GM19099 (cell line): ENCODE data around the gene GJB3.

Source experiments
- POLR2A ChIP-seq: IDR thresholded peaks from 3 replicates; pipeline ENCODE4 v1.6.1; 2011; ENCODE audit warnings: low read depth; ENCODE audit not compliant: insufficient read length; ENCODE audit errors: extremely low read depth

Gene GJB3

DNA sequence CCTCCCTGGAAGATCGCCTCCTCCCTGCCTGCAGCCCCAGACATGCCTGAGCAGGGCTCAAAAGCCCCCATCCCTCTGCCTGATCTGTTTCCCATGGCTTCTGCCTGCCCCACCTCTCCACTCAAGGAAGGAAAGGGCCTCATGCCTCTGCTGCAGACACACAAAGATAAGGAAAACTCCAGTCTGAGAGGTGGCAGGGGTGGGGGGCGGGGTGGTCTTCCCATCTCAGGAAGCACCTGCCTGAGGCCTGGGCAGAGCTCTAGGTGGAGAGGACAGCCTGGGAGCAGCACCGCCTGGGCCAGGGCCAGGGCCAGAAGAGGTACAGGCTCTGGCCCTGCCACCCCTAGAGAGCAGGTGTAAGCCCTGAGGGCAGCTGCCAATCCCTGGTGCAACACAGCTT, 4.1 kb upstream of the GJB3 start:
- TF ChIP-seq POLR2A = no peak

DNA sequence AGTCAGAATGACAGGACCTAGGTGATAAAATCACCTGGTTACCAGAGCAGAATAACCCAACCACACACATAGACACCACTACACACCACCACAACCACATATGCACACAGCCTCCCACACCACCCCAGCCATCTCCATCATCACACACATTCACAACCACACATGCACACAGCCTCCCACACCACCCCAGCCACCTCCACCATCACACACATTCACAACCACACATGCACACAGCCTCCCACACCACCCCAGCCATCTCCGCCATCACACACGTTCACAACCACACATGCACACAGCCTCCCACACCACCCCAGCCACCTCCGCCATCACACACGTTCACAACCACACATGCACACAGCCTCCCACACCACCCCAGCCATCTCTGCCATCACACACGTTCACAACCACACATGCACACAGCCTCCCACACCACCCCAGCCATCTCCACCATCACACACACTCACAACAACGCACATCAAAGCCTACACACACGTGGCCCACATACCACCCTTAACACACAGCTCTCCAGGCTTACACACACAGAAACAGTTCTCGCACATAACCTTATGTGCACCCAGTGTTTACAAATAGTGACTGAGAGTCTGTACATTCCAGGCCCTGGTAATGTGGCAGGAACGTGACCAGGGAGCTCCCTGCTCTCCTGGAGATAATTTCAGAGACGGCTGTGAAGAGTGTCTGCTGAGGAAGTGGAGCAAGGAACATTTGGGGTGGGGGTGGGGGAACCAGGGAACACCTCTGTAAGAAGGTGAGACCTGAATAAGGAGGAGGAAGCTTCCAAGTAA, 3.3 kb upstream of the GJB3 start:
- TF ChIP-seq POLR2A = no peak

DNA sequence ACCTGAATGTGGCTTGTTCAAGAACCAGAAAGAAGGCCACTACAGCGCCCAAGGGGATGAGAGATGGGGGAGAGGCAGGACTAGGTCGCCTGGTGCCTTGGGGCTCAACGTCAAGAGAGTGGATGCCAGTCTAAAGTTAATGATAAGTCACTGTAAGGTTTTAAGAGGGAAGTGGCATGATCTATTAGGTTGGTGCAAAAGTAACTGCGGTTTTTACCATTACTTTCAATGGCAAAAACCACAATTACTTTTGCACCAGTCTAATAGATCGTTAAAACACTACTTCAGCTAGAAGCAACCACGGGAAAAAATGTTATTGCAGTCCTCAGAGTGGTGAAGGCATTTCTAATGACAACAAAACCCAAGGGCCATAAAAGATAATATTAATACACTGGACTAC, 2.6 kb upstream of the GJB3 start:
- TF ChIP-seq POLR2A = no peak

DNA sequence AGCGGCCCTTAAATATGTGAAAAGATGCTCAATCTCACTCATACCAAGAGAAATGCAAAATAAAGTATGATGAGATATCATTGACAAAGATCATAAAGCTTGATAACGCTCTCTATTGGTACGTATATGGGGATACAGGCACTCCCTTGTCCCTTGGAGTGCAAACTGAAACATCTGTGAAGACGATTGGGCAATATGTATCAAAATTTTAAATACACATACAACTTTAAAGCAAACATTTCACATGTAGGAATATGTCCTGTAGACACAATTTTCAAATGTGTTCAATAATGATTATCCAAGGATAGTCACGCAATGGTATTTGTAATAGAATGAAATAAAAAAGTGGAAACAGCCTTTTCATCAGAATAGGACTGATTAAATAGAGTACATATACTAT, 2.0 kb upstream of the GJB3 start:
- TF ChIP-seq POLR2A = no peak

DNA sequence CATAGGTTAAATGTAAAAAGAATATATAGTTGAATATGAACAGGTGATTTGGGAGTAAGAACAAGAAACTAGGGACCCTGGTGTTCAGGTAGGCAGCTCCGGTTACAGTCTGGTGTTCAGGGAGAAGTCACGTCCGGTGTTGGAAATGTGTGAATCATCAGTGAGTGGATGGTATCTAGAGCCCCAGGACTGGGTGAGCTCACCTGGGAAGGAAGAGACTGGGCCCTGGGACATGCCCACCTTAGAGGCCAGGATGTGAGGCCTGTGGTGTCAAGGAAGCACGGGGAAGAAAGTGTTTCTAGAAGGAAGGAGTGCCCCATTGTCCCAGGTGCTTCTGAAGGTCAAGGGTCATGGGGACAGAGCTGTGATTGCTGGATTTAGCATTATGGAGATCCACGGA, 1.5 kb upstream of the GJB3 start:
- TF ChIP-seq POLR2A = no peak

DNA sequence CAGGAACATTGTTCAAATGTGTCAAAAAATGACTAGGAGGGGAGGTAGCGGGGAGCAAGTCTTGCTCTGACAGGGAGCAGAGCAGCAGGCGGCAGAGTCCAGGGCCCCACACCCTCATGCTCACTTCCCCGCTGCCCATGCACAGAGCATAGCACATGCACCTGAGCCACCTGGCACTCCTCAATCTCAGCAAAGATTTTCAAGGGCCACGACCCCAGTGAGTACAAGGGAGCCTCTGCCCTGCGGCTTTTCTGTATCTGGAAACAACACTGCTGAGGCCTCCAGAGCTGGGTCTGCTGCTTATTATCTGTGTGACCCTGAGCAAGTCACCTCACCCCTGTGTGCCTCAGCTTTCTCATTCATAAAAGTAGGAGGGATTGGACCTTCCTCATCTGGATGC, 1.1 kb upstream of the GJB3 start:
- TF ChIP-seq POLR2A = no peak

DNA sequence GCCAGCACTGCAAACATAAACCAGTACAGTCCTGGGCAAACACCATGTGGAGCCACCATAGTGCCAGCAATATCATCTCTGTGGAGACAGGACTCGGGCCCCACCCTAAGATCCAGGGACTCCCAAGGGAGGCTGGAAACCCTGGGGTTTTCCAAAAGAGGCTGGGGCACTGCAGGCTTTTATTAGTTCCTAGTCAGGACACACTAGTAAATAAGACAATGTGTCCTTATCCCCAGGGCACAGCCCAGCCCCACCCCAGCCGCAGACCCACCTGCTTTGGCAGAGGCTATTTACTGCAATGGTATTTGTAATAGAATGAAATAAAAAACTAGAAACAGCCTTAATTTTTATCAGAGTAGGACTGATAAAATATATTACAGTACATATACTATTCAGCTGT, 486 bp upstream of the GJB3 start:
- TF ChIP-seq POLR2A = no peak

DNA sequence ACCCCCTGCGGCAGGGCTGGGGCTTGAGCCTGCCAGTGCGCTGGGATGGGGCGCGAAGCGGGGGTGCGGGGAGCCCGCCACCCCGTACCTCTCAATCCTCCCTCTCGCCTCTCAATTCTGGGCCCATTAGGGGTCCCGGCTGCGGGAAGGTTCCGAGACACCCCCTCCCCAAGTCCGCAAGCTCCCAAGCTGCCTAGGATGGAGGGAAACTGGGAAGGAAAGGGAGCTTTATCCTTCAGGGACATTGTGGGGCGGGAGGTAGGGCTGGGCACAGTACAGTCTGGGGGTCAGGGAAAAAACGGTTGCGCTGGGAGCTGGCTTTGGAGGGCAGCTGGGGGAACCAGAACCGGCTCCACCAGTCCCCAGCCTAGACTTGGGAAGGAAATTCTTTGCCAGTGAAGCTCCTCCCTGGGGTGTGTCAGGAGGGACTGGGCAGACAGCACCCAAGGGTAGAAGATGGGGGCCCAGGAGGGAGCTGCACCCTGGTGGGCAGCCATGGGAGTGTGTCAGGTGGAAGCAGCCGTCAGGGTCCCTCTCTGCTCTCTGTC, 904 bp downstream of the GJB3 start:
- no peak for TF ChIP-seq POLR2A

DNA sequence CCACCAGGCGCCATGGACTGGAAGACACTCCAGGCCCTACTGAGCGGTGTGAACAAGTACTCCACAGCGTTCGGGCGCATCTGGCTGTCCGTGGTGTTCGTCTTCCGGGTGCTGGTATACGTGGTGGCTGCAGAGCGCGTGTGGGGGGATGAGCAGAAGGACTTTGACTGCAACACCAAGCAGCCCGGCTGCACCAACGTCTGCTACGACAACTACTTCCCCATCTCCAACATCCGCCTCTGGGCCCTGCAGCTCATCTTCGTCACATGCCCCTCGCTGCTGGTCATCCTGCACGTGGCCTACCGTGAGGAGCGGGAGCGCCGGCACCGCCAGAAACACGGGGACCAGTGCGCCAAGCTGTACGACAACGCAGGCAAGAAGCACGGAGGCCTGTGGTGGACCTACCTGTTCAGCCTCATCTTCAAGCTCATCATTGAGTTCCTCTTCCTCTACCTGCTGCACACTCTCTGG, 3.8 kb downstream of the GJB3 start:
- no peak for TF ChIP-seq POLR2A

DNA sequence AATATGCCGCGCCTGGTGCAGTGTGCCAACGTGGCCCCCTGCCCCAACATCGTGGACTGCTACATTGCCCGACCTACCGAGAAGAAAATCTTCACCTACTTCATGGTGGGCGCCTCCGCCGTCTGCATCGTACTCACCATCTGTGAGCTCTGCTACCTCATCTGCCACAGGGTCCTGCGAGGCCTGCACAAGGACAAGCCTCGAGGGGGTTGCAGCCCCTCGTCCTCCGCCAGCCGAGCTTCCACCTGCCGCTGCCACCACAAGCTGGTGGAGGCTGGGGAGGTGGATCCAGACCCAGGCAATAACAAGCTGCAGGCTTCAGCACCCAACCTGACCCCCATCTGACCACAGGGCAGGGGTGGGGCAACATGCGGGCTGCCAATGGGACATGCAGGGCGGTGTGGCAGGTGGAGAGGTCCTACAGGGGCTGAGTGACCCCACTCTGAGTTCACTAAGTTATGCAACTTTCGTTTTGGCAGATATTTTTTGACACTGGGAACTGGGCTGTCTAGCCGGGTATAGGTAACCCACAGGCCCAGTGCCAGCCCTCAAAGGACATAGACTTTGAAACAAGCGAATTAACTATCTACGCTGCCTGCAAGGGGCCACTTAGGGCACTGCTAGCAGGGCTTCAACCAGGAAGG, 4.3 kb downstream of the GJB3 start:
- no peak for TF ChIP-seq POLR2A

DNA sequence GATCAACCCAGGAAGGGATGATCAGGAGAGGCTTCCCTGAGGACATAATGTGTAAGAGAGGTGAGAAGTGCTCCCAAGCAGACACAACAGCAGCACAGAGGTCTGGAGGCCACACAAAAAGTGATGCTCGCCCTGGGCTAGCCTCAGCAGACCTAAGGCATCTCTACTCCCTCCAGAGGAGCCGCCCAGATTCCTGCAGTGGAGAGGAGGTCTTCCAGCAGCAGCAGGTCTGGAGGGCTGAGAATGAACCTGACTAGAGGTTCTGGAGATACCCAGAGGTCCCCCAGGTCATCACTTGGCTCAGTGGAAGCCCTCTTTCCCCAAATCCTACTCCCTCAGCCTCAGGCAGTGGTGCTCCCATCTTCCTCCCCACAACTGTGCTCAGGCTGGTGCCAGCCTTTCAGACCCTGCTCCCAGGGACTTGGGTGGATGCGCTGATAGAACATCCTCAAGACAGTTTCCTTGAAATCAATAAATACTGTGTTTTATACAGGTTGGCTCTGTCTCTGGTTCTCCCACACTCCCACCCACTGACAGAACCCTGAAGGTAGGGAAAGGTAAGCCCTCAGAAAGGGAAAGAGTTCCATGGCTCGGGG, 5.0 kb downstream of the GJB3 start:
- no peak for TF ChIP-seq POLR2A

DNA sequence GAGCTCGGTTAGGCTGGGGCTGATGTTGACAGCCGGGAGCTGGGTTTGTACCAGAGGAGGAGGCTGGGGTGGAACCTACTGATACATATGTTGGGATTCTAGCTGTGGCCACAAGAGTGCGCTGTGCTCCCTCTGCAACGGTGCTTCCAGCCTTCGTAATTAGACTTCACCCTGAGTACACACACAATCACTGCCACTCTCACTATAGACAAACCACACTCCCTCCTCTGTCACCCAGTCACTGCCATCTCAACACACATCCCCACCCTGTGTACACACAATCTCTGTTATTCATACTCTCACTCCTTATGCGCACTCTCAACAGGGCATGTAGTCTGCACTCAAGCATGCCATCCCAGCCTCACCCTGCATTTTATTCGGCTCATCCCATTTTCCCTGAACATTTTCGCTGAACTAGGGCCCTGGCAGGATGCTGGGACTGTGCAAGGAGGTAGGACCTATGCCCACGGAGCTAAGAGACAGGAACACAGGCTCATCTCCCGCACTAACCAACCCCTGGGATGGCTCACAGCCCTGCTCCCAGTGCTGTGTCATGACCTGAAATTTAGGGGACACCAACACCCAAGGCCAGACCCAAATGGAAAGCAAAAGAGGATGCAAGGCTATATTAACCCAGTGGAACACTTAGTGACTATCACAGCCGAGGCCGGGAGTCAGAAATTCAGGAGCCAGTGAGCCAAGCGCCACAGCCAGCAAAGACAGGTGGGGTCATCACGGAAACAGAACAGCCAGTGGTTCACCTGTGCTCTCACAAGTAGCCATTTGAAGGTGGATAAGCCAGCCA, 5.7 kb downstream of the GJB3 start:
- TF ChIP-seq POLR2A = no peak

DNA sequence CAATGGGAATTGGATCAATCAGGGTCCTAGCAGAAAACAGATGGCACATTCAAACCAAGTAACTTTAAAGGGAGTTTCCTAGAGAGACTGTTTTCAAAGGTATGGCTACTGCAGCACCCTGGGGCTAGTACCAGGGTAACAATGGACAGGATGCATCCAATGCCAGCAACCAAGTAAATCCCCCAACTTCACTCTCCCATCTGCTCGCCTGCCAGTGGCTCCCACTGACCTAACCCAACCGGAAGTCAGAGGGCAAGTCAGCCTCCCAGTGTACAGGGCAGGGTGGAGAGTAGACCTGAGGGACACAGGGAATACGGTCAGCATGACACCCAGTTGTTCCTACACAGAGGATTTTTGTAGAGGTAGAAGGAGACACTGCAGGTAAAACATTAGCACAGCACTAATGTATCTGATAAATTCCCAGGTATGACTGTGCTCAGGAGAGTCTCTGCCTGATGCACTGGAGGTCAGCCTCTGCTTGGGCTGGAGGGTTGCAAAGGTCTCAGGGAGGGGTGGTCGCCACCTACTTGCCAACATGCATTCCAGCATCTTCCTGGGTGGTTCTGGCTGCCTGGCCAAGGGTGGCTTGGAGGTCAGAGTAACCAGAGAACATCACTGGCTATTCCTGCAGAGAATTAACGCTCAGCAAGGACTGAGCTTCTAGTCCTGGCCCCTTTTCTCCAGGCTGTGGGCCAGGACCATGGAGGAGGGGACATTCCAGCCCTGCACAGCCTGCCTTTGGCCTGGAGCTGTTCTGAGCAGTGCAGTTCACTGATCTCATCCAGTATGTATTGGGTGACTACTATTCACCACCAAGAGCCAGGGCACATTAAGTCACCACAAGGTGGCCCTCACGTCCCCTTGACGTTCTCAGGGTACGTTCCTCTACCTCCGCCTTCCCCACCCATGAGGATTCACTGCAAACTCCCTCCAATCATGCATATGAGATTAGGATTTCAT, 6.7 kb downstream of the GJB3 start:
- no peak for TF ChIP-seq POLR2A

DNA sequence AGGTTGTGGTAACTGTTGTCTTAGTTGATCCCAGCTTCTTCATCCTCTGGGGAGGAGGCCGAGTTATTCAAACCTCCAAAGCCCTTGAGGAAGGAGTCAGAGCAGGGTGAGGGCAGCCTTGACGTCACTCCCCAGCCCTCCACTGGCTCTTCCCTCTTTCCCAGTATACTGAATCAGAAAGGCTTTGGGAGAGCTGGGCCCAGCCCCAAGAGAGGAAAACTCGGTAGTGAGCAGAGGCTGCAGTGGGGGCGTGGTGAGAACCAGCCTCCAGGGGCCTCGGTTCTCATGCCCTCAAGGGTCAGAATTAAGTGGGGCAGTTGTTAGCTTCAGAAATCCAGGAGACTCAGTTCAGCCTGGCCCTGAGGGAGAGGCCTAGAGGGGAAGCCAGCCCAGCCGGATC, 10.0 kb downstream of the GJB3 start:
- TF ChIP-seq POLR2A = no peak
